Activated naive CD8-positive, alpha-beta T cell treated with anti-CD3 and anti-CD28 coated beads, Interleukin-2, amount 50 U/mL, for 24 hours (primary cell): ENCODE measurements around the gene KCNN3.

ENCODE experiments used
- ATAC-seq: fragments of 150-1000 bp; cut with Tn5 transposase; one replicate; pipeline ENCODE4 v1.10.0; 2021
- DNase-seq: peaks from one replicate; pipeline ENCODE4 v3.0.0; 2021
- H3K27ac Mint-ChIP-seq: one replicate; pipeline ENCODE4 v1.8.0; 2021; ENCODE audit warnings: mild to moderate bottlenecking, mixed read lengths
- H3K27me3 Mint-ChIP-seq: one replicate; pipeline ENCODE4 v1.8.0; 2021; ENCODE audit warnings: mixed read lengths
- H3K36me3 Mint-ChIP-seq: one replicate; pipeline ENCODE4 v1.8.0; 2021; ENCODE audit warnings: low read depth, mixed read lengths
- H3K4me1 Mint-ChIP-seq: one replicate; pipeline ENCODE4 v1.8.0; 2021; ENCODE audit warnings: mixed read lengths
- H3K4me3 Mint-ChIP-seq: one replicate; pipeline ENCODE4 v1.8.0; 2021; ENCODE audit warnings: mild to moderate bottlenecking, moderate library complexity, mixed read lengths
- H3K9me3 Mint-ChIP-seq: one replicate; pipeline ENCODE4 v1.8.0; 2021; ENCODE audit warnings: mixed read lengths

KCNN3 gene

GRCh38 chr1:154778275-154778674 is 91.8 kb downstream of the KCNN3 start:
- no peak for DNase-seq
- Mint-ChIP-seq H3K4me1 (peaks cover 11% of the 10 kb centered on the region), H3K9me3 (peaks cover 8% of the 10 kb centered on the region), H3K4me3 (no peak overlapping the region), H3K36me3 (no peaks in the 10 kb centered on the region), H3K27ac (no peak overlapping the region), H3K27me3 (no peaks in the 10 kb centered on the region)
- no peak for ATAC-seq

- Mint-ChIP-seq H3K27ac (no peak overlapping the region), H3K4me1 (peaks cover 14% of the 10 kb centered on the region), H3K4me3 (no peak overlapping the region), H3K27me3 (no peaks in the 10 kb centered on the region), H3K9me3 (peaks cover 8% of the 10 kb centered on the region), H3K36me3 (no peaks in the 10 kb centered on the region)
- no peak for ATAC-seq
- DNase-seq = no peak
These were observed 92.3 kb downstream of the KCNN3 start for GRCh38 chr1:154777781-154778180.

- Mint-ChIP-seq H3K27ac (no peak overlapping the region), H3K36me3 (no peaks in the 10 kb centered on the region), H3K4me3 (no peak overlapping the region), H3K27me3 (no peaks in the 10 kb centered on the region), H3K4me1 (peaks cover 18% of the 10 kb centered on the region), H3K9me3 (peaks cover 8% of the 10 kb centered on the region)
- DNase-seq (no peak), ATAC-seq (peak; percentile 67)
These were observed 92.9 kb downstream of the KCNN3 start for GRCh38 chr1:154777154-154777553.

GRCh38 chr1:154775621-154776605 is 94.2 kb downstream of the KCNN3 start:
- Mint-ChIP-seq H3K4me1 (peaks cover 26% of the 10 kb centered on the region), H3K27ac (no peak overlapping the region), H3K36me3 (no peaks in the 10 kb centered on the region), H3K4me3 (no peak overlapping the region), H3K27me3 (no peaks in the 10 kb centered on the region), H3K9me3 (peaks cover 8% of the 10 kb centered on the region)
- ATAC-seq (no peak), DNase-seq (no peak)

- H3K27me3 Mint-ChIP-seq = no peaks in the 10 kb centered on the region
- H3K36me3 Mint-ChIP-seq = no peaks in the 10 kb centered on the region
- no peak overlapping the region for H3K27ac Mint-ChIP-seq
- ATAC-seq = no peak
- no peak overlapping the region for H3K4me3 Mint-ChIP-seq
- no peak for DNase-seq
- H3K9me3 Mint-ChIP-seq = peaks cover 5% of the 10 kb centered on the region
- H3K4me1 Mint-ChIP-seq = peaks cover 26% of the 10 kb centered on the region
These were observed 95.8 kb downstream of the KCNN3 start for GRCh38 chr1:154774175-154774855.

GRCh38 chr1:154773551-154773950 is 96.5 kb downstream of the KCNN3 start:
- peaks cover 26% of the 10 kb centered on the region for H3K4me1 Mint-ChIP-seq
- H3K4me3 Mint-ChIP-seq = no peak overlapping the region
- no peaks in the 10 kb centered on the region for H3K27me3 Mint-ChIP-seq
- no peaks in the 10 kb centered on the region for H3K36me3 Mint-ChIP-seq
- DNase-seq (no peak), ATAC-seq (no peak)
- H3K9me3 Mint-ChIP-seq = no peaks in the 10 kb centered on the region
- H3K27ac Mint-ChIP-seq = no peak overlapping the region

- Mint-ChIP-seq H3K4me3 (no peak overlapping the region), H3K27ac (no peak overlapping the region), H3K4me1 (peaks cover 26% of the 10 kb centered on the region), H3K9me3 (no peaks in the 10 kb centered on the region), H3K36me3 (no peaks in the 10 kb centered on the region), H3K27me3 (no peaks in the 10 kb centered on the region)
- no peak for ATAC-seq
- peak; percentile 57 for DNase-seq
These were observed 97.2 kb downstream of the KCNN3 start for GRCh38 chr1:154772606-154773506.

- ATAC-seq = no peak
- no peaks in the 10 kb centered on the region for H3K9me3 Mint-ChIP-seq
These were observed 98.0 kb downstream of the KCNN3 start for GRCh38 chr1:154772056-154772455.

GRCh38 chr1:154770897-154771594 is 99.0 kb downstream of the KCNN3 start:
- Mint-ChIP-seq H3K36me3 (no peaks in the 10 kb centered on the region), H3K27me3 (peaks cover under 1% of the 10 kb centered on the region), H3K4me1 (peaks cover 16% of the 10 kb centered on the region), H3K27ac (peak overlapping the region; percentile 58), H3K9me3 (no peaks in the 10 kb centered on the region), H3K4me3 (no peak overlapping the region)
- DNase-seq (no peak), ATAC-seq (peak; percentile 5)

More at GRCh38 chr1:154772056-154772455, 98.0 kb downstream of the KCNN3 start:
- Mint-ChIP-seq H3K27me3 (no peaks in the 10 kb centered on the region), H3K27ac (no peak overlapping the region), H3K36me3 (no peaks in the 10 kb centered on the region), H3K4me1 (peaks cover 18% of the 10 kb centered on the region), H3K4me3 (no peak overlapping the region)
- no peak for DNase-seq

- Mint-ChIP-seq H3K4me1 (peaks cover 16% of the 10 kb centered on the region), H3K27ac (no peak overlapping the region), H3K9me3 (no peaks in the 10 kb centered on the region), H3K4me3 (no peak overlapping the region), H3K27me3 (peaks cover 10% of the 10 kb centered on the region), H3K36me3 (no peaks in the 10 kb centered on the region)
- DNase-seq = no peak
- ATAC-seq = no peak
These were observed 100.7 kb downstream of the KCNN3 start for GRCh38 chr1:154769193-154769895.

GRCh38 chr1:154768456-154769125 is 101.5 kb downstream of the KCNN3 start:
- DNase-seq (no peak), ATAC-seq (no peak)
- Mint-ChIP-seq H3K27ac (no peak overlapping the region), H3K27me3 (peaks cover 14% of the 10 kb centered on the region), H3K4me3 (no peak overlapping the region), H3K36me3 (no peaks in the 10 kb centered on the region), H3K4me1 (peaks cover 16% of the 10 kb centered on the region), H3K9me3 (no peaks in the 10 kb centered on the region)

GRCh38 chr1:154767315-154768240 is 102.5 kb downstream of the KCNN3 start:
- no peak for DNase-seq
- no peaks in the 10 kb centered on the region for H3K36me3 Mint-ChIP-seq
- H3K27ac Mint-ChIP-seq = no peak overlapping the region
- H3K4me3 Mint-ChIP-seq = no peak overlapping the region
- H3K27me3 Mint-ChIP-seq = peaks cover 14% of the 10 kb centered on the region
- peaks cover 13% of the 10 kb centered on the region for H3K4me1 Mint-ChIP-seq
- no peaks in the 10 kb centered on the region for H3K9me3 Mint-ChIP-seq
- no peak for ATAC-seq
